H9 (cell line): Measurements from ENCODE around the gene PRKCB. TPM values are rescaled to one million over a fixed set of nuclear protein-coding genes. Genes with fewer than 3 reads are reported as not detected.

Experiments used
- DNase-seq: peaks from one replicate; pipeline ENCODE4 v3.0.0-alpha.2; 2017
- H2AFZ ChIP-seq: one replicate; pipeline ENCODE4 v1.6.1; 2013; ENCODE audit warnings: mild to moderate bottlenecking, low read length, control low read depth, moderate library complexity
- H2AK5ac ChIP-seq: 2 replicates; pipeline ENCODE4 v1.6.1; 2013; ENCODE audit warnings: low read length, control low read depth, mixed read lengths; ENCODE audit not compliant: insufficient read length
- H2BK120ac ChIP-seq: one replicate; pipeline ENCODE4 v1.6.1; 2013; ENCODE audit warnings: low read depth, mild to moderate bottlenecking, low read length, control low read depth, inconsistent platforms; ENCODE audit not compliant: poor library complexity, severe bottlenecking
- H2BK12ac ChIP-seq: 2 replicates; pipeline ENCODE4 v1.6.1; 2013; ENCODE audit warnings: low read length, control low read depth, mixed read lengths, low read depth; ENCODE audit not compliant: insufficient read length
- H2BK15ac ChIP-seq: 2 replicates; pipeline ENCODE4 v1.6.1; 2013; ENCODE audit warnings: low read depth, low read length, control low read depth
- H2BK20ac ChIP-seq: one replicate; pipeline ENCODE4 v1.6.1; 2013; ENCODE audit warnings: low read depth, mild to moderate bottlenecking, low read length, control low read depth, inconsistent platforms; ENCODE audit not compliant: poor library complexity, severe bottlenecking
- H2BK5ac ChIP-seq: 2 replicates; pipeline ENCODE4 v1.6.1; 2013; ENCODE audit warnings: low read length, control low read depth, mixed read lengths; ENCODE audit not compliant: insufficient read length
- H3K14ac ChIP-seq: 2 replicates; pipeline ENCODE4 v1.6.1; 2013; ENCODE audit warnings: low read length, control low read depth; ENCODE audit not compliant: insufficient read depth
- H3K18ac ChIP-seq: 2 replicates; pipeline ENCODE4 v1.6.1; 2013; ENCODE audit warnings: low read depth, mild to moderate bottlenecking, mixed read lengths, low read length, control low read depth; ENCODE audit not compliant: insufficient read length
- H3K23ac ChIP-seq: 2 replicates; pipeline ENCODE4 v1.6.1; 2013; ENCODE audit warnings: low read length, control low read depth, mixed read lengths, low read depth; ENCODE audit not compliant: insufficient read length
- H3K23me2 ChIP-seq: 2 replicates; pipeline ENCODE4 v1.6.1; 2013; ENCODE audit warnings: low read depth, mild to moderate bottlenecking, mixed read lengths, low read length, control low read depth; ENCODE audit not compliant: insufficient read length, poor library complexity, severe bottlenecking
- H3K27ac ChIP-seq: 2 replicates; pipeline ENCODE4 v1.5.1; 2013; ENCODE audit warnings: low read length, control low read depth, mixed read lengths, low read depth; ENCODE audit not compliant: insufficient read length
- H3K27me3 ChIP-seq: 2 replicates; pipeline ENCODE4 v1.6.1; 2013; ENCODE audit warnings: low read length, control low read depth, inconsistent platforms; ENCODE audit not compliant: insufficient read depth
- H3K4ac ChIP-seq: 2 replicates; pipeline ENCODE4 v1.6.1; 2013; ENCODE audit warnings: low read depth, mild to moderate bottlenecking, control low read depth, inconsistent platforms, low read length, moderate library complexity
- H3K4me1 ChIP-seq: 2 replicates; pipeline ENCODE4 v1.6.1; 2013; ENCODE audit warnings: low read length, control low read depth, inconsistent platforms; ENCODE audit not compliant: insufficient read depth
- H3K4me2 ChIP-seq: 2 replicates; pipeline ENCODE4 v1.6.1; 2013; ENCODE audit warnings: low read length, control low read depth, mixed read lengths; ENCODE audit not compliant: insufficient read length, insufficient read depth
- H3K56ac ChIP-seq: 2 replicates; pipeline ENCODE4 v1.6.1; 2013; ENCODE audit warnings: low read depth, mild to moderate bottlenecking, mixed read lengths, low read length, control low read depth; ENCODE audit not compliant: insufficient read length
- H3K79me1 ChIP-seq: 2 replicates; pipeline ENCODE4 v1.6.1; 2013; ENCODE audit warnings: low read depth, mild to moderate bottlenecking, moderate library complexity, low read length, control low read depth, inconsistent platforms; ENCODE audit not compliant: insufficient read depth, poor library complexity, severe bottlenecking
- H3K79me2 ChIP-seq: 2 replicates; pipeline ENCODE4 v1.6.1; 2013; ENCODE audit warnings: low read length, control low read depth, inconsistent platforms; ENCODE audit not compliant: insufficient read depth
- H3K9ac ChIP-seq: 2 replicates; pipeline ENCODE4 v1.6.1; 2013; ENCODE audit warnings: low read length, control low read depth, mixed read lengths; ENCODE audit not compliant: insufficient read length; ENCODE audit errors: extremely low read depth
- H3K9me3 ChIP-seq: one replicate; pipeline ENCODE4 v1.6.1; 2013; ENCODE audit warnings: low read depth, low read length, inconsistent platforms; ENCODE audit not compliant: control insufficient read depth
- H3T11ph ChIP-seq: one replicate; pipeline ENCODE4 v1.6.1; 2013; ENCODE audit warnings: mild to moderate bottlenecking, low read length, control low read depth, inconsistent platforms
- H4K20me1 ChIP-seq: one replicate; pipeline ENCODE4 v1.6.1; 2013; ENCODE audit not compliant: control insufficient read depth, insufficient read length, insufficient read depth
- H4K5ac ChIP-seq: 2 replicates; pipeline ENCODE4 v1.6.1; 2013; ENCODE audit warnings: low read depth, mild to moderate bottlenecking, mixed read lengths, low read length, control low read depth; ENCODE audit not compliant: insufficient read length
- H4K8ac ChIP-seq: replicated peaks from 2 replicates; pipeline ENCODE4 v1.6.1; 2013; ENCODE audit warnings: low read length, control low read depth, mixed read lengths, low read depth; ENCODE audit not compliant: insufficient read length
- H4K91ac ChIP-seq: 2 replicates; pipeline ENCODE4 v1.6.1; 2013; ENCODE audit warnings: low read depth, mild to moderate bottlenecking, moderate library complexity, mixed read lengths, low read length, control low read depth; ENCODE audit not compliant: insufficient read length
- H3K27ac Mint-ChIP-seq, 3 experiments: 2 replicates in 2 of 3; 3 replicates in 1 of 3; pipeline ENCODE4 v1.8.0; 2020 to 2021; ENCODE audit warnings: mixed read lengths in 3 of 3, mild to moderate bottlenecking in 1 of 3, moderate library complexity in 1 of 3
- H3K27me3 Mint-ChIP-seq: 2 replicates; pipeline ENCODE4 v1.8.0; 2021; ENCODE audit warnings: low read depth, mild to moderate bottlenecking, moderate library complexity, mixed read lengths
- H3K36me3 Mint-ChIP-seq, 3 experiments: 2 replicates in 2 of 3; 3 replicates in 1 of 3; pipeline ENCODE4 v1.8.0; 2020 to 2021; ENCODE audit warnings: low read depth in 3 of 3, mixed read lengths in 3 of 3; ENCODE audit not compliant: insufficient read depth in 1 of 3
- H3K4me1 Mint-ChIP-seq, 2 experiments: 2 replicates each; pipeline ENCODE4 v1.8.0; 2020; ENCODE audit warnings: mixed read lengths in 2 of 2
- H3K4me3 Mint-ChIP-seq, 2 experiments: 2 replicates in 1 of 2; 3 replicates in 1 of 2; pipeline ENCODE4 v1.8.0; 2020 to 2021; ENCODE audit warnings: mild to moderate bottlenecking in 2 of 2, mixed read lengths in 2 of 2, moderate library complexity in 1 of 2
- H3K9me3 Mint-ChIP-seq, 2 experiments: 2 replicates in 1 of 2; 3 replicates in 1 of 2; pipeline ENCODE4 v1.8.0; 2020; ENCODE audit warnings: mild to moderate bottlenecking in 2 of 2, mixed read lengths in 2 of 2, moderate library complexity in 1 of 2
- CTCF ChIP-seq: fragments of 200-600 bp; sonication (generic); conservative IDR thresholded peaks from 3 replicates; pipeline ENCODE4 v1.8.0; 2021; ENCODE audit warnings: antibody characterized with exemption, mild to moderate bottlenecking
- WGBS: extraction: QIAGEN DNeasy Blood & Tissue Kit; methylation state at CpG from one replicate; pipeline ENCODE4 v1.1.7; 2013; ENCODE audit warnings: missing lambda C conversion rate, low lambda C conversion rate, mixed read lengths; ENCODE audit not compliant: insufficient read length; ENCODE audit errors: extremely low coverage; 5-methylcytosine and 5-hydroxymethylcytosine counted together
- total RNA-seq: library from RNA; stranded (reverse); gene quantifications from 2 replicates; pipeline ENCODE4 v1.2.1, GENCODE V29; 2021

The PRKCB gene
- total RNA-seq, 1 experiment from 2014 or later: 7.0 TPM

- DNase-seq: no peak
- Histone ChIP-seq H3K14ac (no peak overlapping the region), H2BK5ac (no peak overlapping the region), H2BK12ac (no peak overlapping the region), H2AFZ (no peak overlapping the region), H3K27ac (no peak overlapping the region), H2BK20ac (no peak overlapping the region), H4K8ac (no peak overlapping the region), H3K56ac (no peak overlapping the region), H3K9me3 (no peaks in the 10 kb centered on the region), H4K91ac (no peak overlapping the region), H4K5ac (no peak overlapping the region), H3K79me2 (no peaks in the 10 kb centered on the region), H3K18ac (no peak overlapping the region), H3K23ac (no peak overlapping the region), H3K4ac (no peak overlapping the region), H3K9ac (no peak overlapping the region), H3K27me3 (no peaks in the 10 kb centered on the region), H2BK15ac (no peak overlapping the region), H4K20me1 (no peaks in the 10 kb centered on the region), H3T11ph (no peak overlapping the region), H3K79me1 (no peaks in the 10 kb centered on the region), H3K23me2 (no peaks in the 10 kb centered on the region), H2BK120ac (no peak overlapping the region), H3K4me2 (no peak overlapping the region), H2AK5ac (no peak overlapping the region), H3K4me1 (peaks cover 3% of the 10 kb centered on the region; the same call in 1 of the 2 replicates)
- no peaks in the 10 kb centered on the region; a peak in 1 of 5 replicates for H3K9me3 Mint-ChIP-seq
- H3K4me1 Mint-ChIP-seq: peaks cover 15 to 18% of the 10 kb centered on the region in 2 experiments
- no peaks in the 10 kb centered on the region for H3K36me3 Mint-ChIP-seq
- H3K27me3 Mint-ChIP-seq: peaks cover 47% of the 10 kb centered on the region
- H3K4me3 Mint-ChIP-seq: no peak overlapping the region
- WGBS: no CpG with 5 or more reads among the region's 6 CpGs
- no peak overlapping the region for H3K27ac Mint-ChIP-seq
- TF ChIP-seq CTCF: no peak
Measured at GRCh38 chr16:23967775-23968174, 132.0 kb downstream of the PRKCB start.
